B cell (primary cell): ENCODE data around the gene FMN2.

ENCODE experiments used
- EZH2 ChIP-seq: IDR thresholded peaks from 2 replicates; pipeline ENCODE4 v1.6.1; 2012; ENCODE audit warnings: borderline replicate concordance, low read depth, mild to moderate bottlenecking, moderate library complexity, low read length; ENCODE audit not compliant: insufficient read depth, poor library complexity, severe bottlenecking
- TF ChIP-seq, protein P1 (sequence below): fragments of 200-600 bp; IDR thresholded peaks from one replicate; pipeline ENCODE4 v1.8.0; 2022; ENCODE audit warnings: antibody characterized with exemption, mild to moderate bottlenecking

DNA sequence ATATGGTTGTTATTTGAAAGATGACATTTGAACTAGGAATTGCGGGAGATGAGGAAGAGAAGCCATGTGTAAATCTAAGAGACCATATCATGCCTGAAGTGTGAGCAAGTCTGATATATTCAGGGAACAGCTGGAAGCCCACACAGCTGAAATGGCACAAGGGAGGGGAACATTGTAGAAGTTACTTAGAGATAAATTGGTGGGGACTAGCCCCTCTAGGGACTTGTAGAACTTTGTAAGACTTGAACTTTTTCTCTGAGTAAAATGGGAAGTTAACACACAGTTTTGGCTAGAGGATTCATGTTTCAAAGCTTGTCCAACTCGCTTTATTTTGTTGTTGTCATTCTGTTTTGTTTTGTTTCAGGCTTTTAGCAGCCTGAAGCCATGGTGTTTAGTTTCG, 216.4 kb downstream of the FMN2 start:
- TF ChIP-seq, protein P1, sequence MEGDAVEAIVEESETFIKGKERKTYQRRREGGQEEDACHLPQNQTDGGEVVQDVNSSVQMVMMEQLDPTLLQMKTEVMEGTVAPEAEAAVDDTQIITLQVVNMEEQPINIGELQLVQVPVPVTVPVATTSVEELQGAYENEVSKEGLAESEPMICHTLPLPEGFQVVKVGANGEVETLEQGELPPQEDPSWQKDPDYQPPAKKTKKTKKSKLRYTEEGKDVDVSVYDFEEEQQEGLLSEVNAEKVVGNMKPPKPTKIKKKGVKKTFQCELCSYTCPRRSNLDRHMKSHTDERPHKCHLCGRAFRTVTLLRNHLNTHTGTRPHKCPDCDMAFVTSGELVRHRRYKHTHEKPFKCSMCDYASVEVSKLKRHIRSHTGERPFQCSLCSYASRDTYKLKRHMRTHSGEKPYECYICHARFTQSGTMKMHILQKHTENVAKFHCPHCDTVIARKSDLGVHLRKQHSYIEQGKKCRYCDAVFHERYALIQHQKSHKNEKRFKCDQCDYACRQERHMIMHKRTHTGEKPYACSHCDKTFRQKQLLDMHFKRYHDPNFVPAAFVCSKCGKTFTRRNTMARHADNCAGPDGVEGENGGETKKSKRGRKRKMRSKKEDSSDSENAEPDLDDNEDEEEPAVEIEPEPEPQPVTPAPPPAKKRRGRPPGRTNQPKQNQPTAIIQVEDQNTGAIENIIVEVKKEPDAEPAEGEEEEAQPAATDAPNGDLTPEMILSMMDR: no peak
- no peak for TF ChIP-seq EZH2
